PFSK-1 (cell line): Measurements from ENCODE around the gene FCRL1. TPM values are rescaled to one million over a fixed set of nuclear protein-coding genes. Genes with fewer than 3 reads are reported as not detected.

Experiments
- FOXP2 ChIP-seq: optimal IDR thresholded peaks from 2 replicates; pipeline ENCODE3; 2011; ENCODE audit warnings: borderline replicate concordance, control low read depth, inconsistent platforms; ENCODE audit not compliant: insufficient read depth; ENCODE audit errors: extremely low read length, extremely low read depth
- POLR2AphosphoS5 ChIP-seq: IDR thresholded peaks from 2 replicates; pipeline ENCODE4 v1.6.1; 2012; ENCODE audit warnings: low read depth, mild to moderate bottlenecking, control low read depth, low read length, moderate library complexity
- SIN3A ChIP-seq: IDR thresholded peaks from 2 replicates; pipeline ENCODE4 v1.6.1; 2012; ENCODE audit warnings: mild to moderate bottlenecking, low read length, moderate library complexity, borderline replicate concordance; ENCODE audit not compliant: insufficient read depth
- TAF1 ChIP-seq: IDR thresholded peaks from 2 replicates; pipeline ENCODE4 v1.6.1; 2012; ENCODE audit warnings: low read length, control low read depth, borderline replicate concordance; ENCODE audit not compliant: insufficient read depth
- polyA plus RNA-seq: library from polyadenylated mRNA; unstranded; fragments of >200 nt; gene quantifications from one replicate; pipeline ENCODE4 v1.2.1, GENCODE V29; 2012; ENCODE audit warnings: low read depth, missing spikeins; ENCODE audit not compliant: insufficient read length
- TF ChIP-seq, protein P1 (sequence below), 2 experiments: IDR thresholded peaks; 2 replicates each; pipeline versions ENCODE4 v1.6.1 to v1.8.0; 2011 to 2012; ENCODE audit warnings: low read depth in 2 of 2, low read length in 2 of 2, control low read depth in 1 of 2, inconsistent platforms in 1 of 2, mild to moderate bottlenecking in 1 of 2, moderate library complexity in 1 of 2; ENCODE audit not compliant: insufficient read depth in 1 of 2

Gene FCRL1
- polyA plus RNA-seq: not detected

DNA sequence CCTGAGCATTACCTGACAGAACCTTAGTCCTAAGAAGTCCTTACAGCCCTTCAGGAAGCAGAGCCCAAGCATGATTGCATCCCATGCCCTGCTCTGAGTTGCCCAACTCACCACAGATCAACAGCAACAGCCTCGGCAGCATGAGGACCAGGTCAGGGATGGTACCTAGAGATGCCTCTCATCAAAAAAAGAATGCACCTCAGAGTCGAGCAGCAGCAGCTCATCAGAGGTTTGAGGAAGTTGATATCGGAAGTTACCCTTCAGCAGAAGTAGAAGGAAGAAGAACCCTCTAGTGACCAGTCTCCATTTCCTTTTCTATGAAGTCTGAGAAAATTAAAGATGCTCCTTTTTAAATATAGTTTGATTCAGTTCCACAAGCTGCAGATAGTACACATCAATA lies at the start of gene FCRL1:
Gene FCRL1, minus strand, starts transcription at position 225 of the 400 bp plus-strand sequence. Its CDS starts 83 bp downstream, at position 142.
- TF ChIP-seq SIN3A (no peak), POLR2AphosphoS5 (no peak), FOXP2 (no peak), TAF1 (no peak)
- TF ChIP-seq, protein P1, sequence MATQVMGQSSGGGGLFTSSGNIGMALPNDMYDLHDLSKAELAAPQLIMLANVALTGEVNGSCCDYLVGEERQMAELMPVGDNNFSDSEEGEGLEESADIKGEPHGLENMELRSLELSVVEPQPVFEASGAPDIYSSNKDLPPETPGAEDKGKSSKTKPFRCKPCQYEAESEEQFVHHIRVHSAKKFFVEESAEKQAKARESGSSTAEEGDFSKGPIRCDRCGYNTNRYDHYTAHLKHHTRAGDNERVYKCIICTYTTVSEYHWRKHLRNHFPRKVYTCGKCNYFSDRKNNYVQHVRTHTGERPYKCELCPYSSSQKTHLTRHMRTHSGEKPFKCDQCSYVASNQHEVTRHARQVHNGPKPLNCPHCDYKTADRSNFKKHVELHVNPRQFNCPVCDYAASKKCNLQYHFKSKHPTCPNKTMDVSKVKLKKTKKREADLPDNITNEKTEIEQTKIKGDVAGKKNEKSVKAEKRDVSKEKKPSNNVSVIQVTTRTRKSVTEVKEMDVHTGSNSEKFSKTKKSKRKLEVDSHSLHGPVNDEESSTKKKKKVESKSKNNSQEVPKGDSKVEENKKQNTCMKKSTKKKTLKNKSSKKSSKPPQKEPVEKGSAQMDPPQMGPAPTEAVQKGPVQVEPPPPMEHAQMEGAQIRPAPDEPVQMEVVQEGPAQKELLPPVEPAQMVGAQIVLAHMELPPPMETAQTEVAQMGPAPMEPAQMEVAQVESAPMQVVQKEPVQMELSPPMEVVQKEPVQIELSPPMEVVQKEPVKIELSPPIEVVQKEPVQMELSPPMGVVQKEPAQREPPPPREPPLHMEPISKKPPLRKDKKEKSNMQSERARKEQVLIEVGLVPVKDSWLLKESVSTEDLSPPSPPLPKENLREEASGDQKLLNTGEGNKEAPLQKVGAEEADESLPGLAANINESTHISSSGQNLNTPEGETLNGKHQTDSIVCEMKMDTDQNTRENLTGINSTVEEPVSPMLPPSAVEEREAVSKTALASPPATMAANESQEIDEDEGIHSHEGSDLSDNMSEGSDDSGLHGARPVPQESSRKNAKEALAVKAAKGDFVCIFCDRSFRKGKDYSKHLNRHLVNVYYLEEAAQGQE (IDR thresholded peaks at IDR 0.05; ENCODE audit: insufficient read depth in 1 of 2, low read depth in 2 of 2, low read length in 2 of 2): no peak

- TF ChIP-seq SIN3A (no peak), TAF1 (no peak)
- TF ChIP-seq, protein P1 (IDR thresholded peaks at IDR 0.05; ENCODE audit: insufficient read depth in 1 of 2, low read depth in 2 of 2, low read length in 2 of 2): no peak
These were observed 48.7 kb upstream of the FCRL1 start for GRCh38 chr1:157868654-157869053.

- no peak for TF ChIP-seq TAF1
- TF ChIP-seq FOXP2: no peak
- TF ChIP-seq, protein P1 (IDR thresholded peaks at IDR 0.05; ENCODE audit: insufficient read depth in 1 of 2, low read depth in 2 of 2, low read length in 2 of 2): no peak
- no peak for TF ChIP-seq POLR2AphosphoS5
- TF ChIP-seq SIN3A: no peak
These were observed 42.5 kb upstream of the FCRL1 start for GRCh38 chr1:157862114-157863070.

GRCh38 chr1:157856538-157856937 lies 36.6 kb upstream of the FCRL1 start:
- TF ChIP-seq POLR2AphosphoS5 (no peak), FOXP2 (no peak), TAF1 (no peak), SIN3A (no peak)
- TF ChIP-seq, protein P1 (IDR thresholded peaks at IDR 0.05; ENCODE audit: insufficient read depth in 1 of 2, low read depth in 2 of 2, low read length in 2 of 2): no peak
